GM21423 (cell line): ENCODE measurements around the gene SPTBN1.
"Not testable (repeated sequence)": the region's sequence is repeated elsewhere in the genome, so short reads cannot be mapped to it uniquely, and the experiment has no call there.

Source experiments
- ATAC-seq: cut with Tn5 transposase; IDR thresholded peaks from one replicate; pipeline ENCODE4 v1.9.1; 2021; ENCODE audit warnings: mild to moderate bottlenecking, moderate library complexity; ENCODE audit not compliant: unreplicated experiment

The SPTBN1 gene

GRCh38 chr2:54687595-54688152 is 231.5 kb downstream of the SPTBN1 start:
- no peak for ATAC-seq

GRCh38 chr2:54691445-54692135 is 235.5 kb downstream of the SPTBN1 start:
- ATAC-seq = no peak

GRCh38 chr2:54692556-54692955 is 236.4 kb downstream of the SPTBN1 start:
- ATAC-seq = no peak

DNA sequence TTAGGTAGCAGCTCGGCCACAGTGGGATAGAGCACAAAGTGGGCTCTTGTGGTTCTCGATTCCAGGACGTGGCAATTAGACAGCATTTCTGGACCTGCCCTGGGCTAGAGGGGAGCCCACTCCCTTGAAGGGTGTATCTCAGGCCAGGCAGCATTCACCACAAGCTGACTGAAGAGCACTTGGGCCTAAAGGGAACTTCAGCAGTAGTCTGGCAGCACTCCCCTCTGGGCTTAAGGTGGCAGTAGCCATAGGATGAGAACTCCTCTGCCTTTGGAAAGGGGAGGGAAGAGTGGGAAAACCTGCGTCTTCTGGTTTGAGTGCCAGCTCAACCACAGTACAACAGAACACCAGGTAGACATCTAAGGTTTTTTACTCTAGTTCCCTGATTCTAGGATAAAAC is 239.3 kb downstream of the SPTBN1 start:
- ATAC-seq = no peak

DNA sequence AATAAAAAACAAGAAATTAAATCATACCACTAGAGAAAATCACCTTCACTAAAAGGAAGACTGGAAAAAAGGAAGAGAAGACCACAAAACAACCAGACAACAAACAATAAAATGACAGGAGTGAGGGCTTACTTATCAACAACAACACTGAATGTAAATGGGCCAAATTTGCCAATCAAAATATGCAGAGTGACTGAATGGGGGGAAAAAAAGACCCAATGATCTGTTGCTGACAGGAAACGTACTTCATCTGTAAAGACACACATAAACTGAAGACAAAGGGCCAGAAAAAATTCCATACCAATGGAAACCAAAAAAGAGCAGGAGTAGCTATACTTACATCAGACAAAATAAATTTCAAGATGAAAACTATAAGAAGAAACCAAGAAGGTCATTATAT is 241.8 kb downstream of the SPTBN1 start:
- ATAC-seq = no peak

GRCh38 chr2:54698926-54699325 is 242.8 kb downstream of the SPTBN1 start:
- ATAC-seq = not testable (repeated sequence)

- ATAC-seq = no peak
Measured at GRCh38 chr2:54699665-54700064, 243.5 kb downstream of the SPTBN1 start.

DNA sequence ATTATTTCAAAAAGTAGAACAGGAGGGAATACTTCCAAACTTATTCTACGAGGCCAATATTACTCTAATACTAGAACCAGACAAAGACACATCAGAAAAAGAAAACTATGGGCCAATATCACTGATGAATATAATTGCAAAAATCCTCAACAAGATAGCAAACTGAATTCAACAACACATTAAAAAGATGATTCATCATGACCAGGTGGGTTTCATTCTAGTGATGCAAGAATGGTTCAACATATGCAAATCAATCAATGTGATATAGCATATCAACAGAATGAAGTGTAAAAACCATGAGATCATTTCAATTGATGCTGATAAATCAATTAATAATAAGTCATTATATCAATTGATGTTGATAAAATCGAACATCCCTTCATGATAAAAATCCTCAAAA is 244.9 kb downstream of the SPTBN1 start:
- no peak for ATAC-seq

DNA sequence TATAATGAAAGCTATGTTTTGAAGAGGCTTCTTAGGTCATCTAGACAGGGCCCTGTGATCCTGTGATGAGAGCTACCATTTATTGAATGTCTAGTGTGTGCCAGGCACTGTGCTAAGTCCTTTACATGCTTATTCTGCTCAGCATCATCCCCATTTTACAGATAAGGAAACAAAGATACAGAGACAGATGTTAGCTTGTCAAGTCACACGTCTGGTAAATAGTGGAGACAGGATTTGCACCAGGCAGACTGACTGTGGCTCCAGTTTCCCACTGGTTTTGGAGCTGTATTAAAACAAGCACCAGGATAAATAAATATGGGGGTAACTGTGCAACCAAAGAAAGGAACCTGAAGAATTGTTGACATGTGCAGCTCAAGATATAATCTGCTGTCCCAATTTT is 248.1 kb downstream of the SPTBN1 start:
- ATAC-seq = no peak

GRCh38 chr2:54704688-54705605 is 248.8 kb downstream of the SPTBN1 start:
- ATAC-seq = peak; percentile 69

- ATAC-seq = no peak
Measured at GRCh38 chr2:54706622-54707021, 250.5 kb downstream of the SPTBN1 start.

DNA sequence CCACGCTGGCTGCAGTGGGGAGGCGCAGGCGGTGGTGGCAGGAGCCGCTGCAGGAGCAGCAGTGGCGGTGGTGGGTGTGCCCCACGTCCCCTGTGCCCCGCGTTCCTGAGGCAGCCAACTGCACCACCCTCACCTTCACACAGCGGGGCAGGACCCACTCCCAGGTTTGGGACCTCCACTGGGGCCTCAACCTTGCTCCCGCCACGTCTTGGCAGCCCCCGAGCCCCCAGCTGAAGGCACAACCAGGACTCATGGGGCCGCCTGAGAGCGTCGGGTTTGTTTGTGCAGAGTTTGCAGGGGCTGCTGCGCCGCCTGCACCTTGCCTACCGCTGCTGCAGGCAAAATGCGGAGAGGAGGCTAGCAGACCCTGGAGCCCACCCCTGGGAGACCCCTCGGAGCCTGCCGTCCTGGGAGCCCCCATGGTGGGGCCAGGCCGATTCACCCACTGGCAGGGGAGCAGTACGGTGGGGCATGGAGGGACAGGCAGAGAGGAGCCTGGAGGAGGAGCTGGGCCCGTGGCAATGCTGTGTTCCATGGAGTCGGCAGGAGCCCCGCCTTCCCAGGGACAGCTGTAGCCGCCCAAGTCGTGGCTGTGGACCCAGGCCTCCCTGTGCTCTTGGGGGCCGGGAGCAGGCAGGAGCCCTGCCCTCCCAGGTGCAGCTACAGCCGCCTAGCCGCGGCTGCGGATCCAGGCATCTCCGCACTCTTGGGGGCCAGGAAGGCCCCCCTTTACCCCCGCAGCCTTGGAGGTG is 252.6 kb downstream of the SPTBN1 start:
- no peak for ATAC-seq

DNA sequence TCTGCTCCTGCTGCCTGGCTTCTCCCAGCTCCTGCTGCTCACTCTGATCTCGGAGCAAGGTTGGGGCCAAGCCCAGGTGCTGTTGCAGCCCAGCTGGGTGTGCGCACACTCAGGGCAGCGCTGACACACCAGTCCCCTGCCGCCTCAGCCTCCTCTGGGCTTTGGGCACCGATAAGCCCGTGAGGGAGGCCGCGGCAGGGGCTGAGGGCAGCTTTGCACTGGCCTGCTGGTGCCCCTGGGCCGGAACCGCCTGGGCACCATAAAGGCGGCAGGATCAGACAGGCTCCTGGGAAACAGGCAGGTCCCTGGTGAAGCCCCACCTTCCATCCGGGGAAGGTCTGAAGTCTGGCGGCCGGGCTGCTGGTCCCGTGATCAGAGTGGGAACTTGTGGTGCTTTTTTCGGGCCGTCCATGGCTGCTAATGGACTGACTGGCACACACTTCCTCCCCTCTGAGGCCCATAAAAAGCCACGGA is 253.2 kb downstream of the SPTBN1 start:
- no peak for ATAC-seq

DNA sequence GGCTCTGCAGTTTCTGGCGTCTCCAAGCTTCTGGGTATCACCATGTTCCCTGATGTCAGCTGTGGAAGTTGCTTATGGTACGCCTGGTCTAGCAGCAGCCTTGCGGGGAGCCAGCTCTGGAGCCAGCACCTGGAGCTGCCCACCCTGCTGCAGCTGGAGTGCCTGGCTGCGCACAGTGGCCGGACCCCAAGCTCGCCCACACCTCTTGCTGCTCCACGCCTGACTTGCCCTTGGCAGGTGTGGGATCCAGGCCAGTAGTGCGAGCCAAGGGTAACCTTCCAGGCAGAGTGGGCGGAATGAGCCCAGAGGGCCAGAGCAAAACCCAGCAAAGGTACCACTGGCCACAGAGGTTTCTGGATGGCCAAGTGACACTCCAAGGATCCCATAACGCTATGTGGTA is 254.1 kb downstream of the SPTBN1 start:
- ATAC-seq = no peak

DNA sequence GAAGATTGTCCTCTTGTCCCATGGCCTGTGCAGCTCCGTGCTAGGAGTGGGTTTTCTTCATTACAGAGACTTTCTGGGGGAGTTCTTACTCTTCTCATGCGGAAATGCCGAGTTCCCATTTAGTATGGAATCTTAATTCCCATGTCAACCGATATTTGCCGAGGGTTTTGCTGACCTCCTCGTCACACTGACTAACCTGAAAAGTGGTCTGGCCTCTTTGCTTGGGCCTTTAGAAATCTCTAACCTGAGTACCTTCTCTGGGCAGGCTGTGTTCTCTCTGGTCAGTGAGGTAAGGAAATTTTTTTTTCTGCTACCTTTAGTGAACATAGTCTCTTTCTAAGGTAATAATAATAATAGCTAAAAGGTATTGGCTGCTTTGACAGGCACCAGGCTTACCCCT is 256.4 kb downstream of the SPTBN1 start:
- ATAC-seq = no peak

DNA sequence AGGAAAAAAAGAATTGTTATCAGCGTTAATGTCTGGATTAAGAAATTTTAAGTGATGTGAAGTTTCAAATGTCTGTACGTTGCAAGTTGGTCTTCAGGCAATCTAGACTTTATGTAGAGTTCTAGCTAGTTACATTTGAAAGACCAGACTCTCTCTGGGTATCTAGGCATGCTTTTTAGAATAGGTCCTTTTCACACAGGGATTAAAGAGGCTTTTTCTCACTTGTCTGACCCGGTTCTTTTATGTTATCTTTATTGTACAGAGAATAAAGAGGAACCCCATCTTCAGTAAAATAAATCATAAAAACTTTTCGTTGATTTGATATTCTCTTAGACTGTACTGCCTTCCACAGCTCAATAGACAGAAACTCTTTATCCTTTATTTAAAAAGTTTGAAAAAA is 258.9 kb downstream of the SPTBN1 start:
- no peak for ATAC-seq

GRCh38 chr2:54716375-54716774 is 260.2 kb downstream of the SPTBN1 start:
- ATAC-seq = no peak

DNA sequence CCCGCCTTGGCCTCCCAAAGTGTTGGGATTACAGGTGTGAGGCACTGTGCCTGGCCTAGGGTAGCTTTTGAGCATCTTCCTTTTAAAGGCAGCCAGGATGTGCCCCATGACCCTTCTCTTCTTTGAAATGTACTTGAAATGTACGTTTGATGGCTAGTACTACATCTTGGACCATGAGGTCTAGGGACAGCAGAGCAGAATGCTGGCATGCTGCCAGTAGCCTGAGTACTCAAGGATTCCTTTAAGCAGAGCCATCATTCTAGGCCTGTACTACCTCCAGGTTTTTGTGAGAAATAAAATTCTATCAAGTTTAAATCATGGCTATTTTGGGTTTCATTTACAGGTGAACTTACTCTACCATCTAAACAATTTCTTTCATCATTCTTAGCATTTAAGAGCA is 264.4 kb downstream of the SPTBN1 start:
- ATAC-seq = no peak
